ENCODE results near the gene IQCH. TPM values are rescaled to one million over a fixed set of nuclear protein-coding genes. Genes with fewer than 3 reads are reported as not detected.

The IQCH gene
- total and polyA plus RNA-seq, 9 of the 15 experiments (the other 6 are each of a cell fraction or from before 2014, with no cell fraction given) = 1.8 to 3.9 (median 2.7) TPM

GRCh38 chr15:67254238-67255175 is at the start of gene IQCH, which contains the start of gene AAGAB (continued):
- TF ChIP-seq TCF7L2 (IDR thresholded peaks at IDR 0.05; ENCODE audit: low read depth, low read length) (peak; percentile 99), ARID1B (IDR thresholded peaks at IDR 0.05) (peak; percentile 30; the same call in 1 of the 2 replicates), TAL1 (IDR thresholded peaks at IDR 0.05) (no peak), BCLAF1 (IDR thresholded peaks at IDR 0.05; ENCODE audit: borderline replicate concordance in 1 of 2, control insufficient read depth in 1 of 2, low read depth in 2 of 2, low read length in 1 of 2) (peak in 1 of 2 experiments; percentile 95; a peak in 2 of 4 replicates), ATF1 (CRISPR knock-in tag; IDR thresholded peaks at IDR 0.05) (no peak), ATF1 (tag; IDR thresholded peaks at IDR 0.05) (peak; percentile 88), NCOA6 (IDR thresholded peaks at IDR 0.05) (no peak), MITF (IDR thresholded peaks at IDR 0.05) (0 out of 2 replicates have a peak, but pooled peaks have one; percentile 55), HDAC8 (tag; IDR thresholded peaks at IDR 0.05) (no peak), SETDB1 (IDR thresholded peaks at IDR 0.05; ENCODE audit: low read length) (no peak), ZNF507 (tag; conservative IDR thresholded peaks at IDR 0.05) (no peak), HMGN3 (IDR thresholded peaks at IDR 0.05; ENCODE audit: borderline replicate concordance, extremely low read depth, insufficient read length, low read depth, low read length) (peak; percentile 98), FOXP4 (CRISPR knock-in tag; IDR thresholded peaks at IDR 0.05; ENCODE audit: borderline replicate concordance) (peak; percentile 65; the same call in 1 of the 2 replicates), DIDO1 (tag; IDR thresholded peaks at IDR 0.05; ENCODE audit: low read depth) (peak; percentile 41; the same call in 1 of the 2 replicates), ZNF644 (tag; IDR thresholded peaks at IDR 0.05; ENCODE audit: low read depth) (no peak), CTBP1 (IDR thresholded peaks at IDR 0.05; ENCODE audit: borderline replicate concordance) (peak; percentile 95), ELF4 (CRISPR knock-in tag; IDR thresholded peaks at IDR 0.05) (0 out of 2 replicates have a peak, but pooled peaks have one; percentile 13), RBM15 (IDR thresholded peaks at IDR 0.05; ENCODE audit: insufficient read depth, low read length) (no peak), ZNF583 (CRISPR knock-in tag; IDR thresholded peaks at IDR 0.05) (no peak), DACH1 (IDR thresholded peaks at IDR 0.05; ENCODE audit: partially characterized antibody) (peak; percentile 98)

Data from K562 (cell line).